Measurements from ENCODE around the gene PARP8.
"Not testable (repeated sequence)": the region's sequence is repeated elsewhere in the genome, so short reads cannot be mapped to it uniquely, and the experiment has no call there.

Gene PARP8, protein sequence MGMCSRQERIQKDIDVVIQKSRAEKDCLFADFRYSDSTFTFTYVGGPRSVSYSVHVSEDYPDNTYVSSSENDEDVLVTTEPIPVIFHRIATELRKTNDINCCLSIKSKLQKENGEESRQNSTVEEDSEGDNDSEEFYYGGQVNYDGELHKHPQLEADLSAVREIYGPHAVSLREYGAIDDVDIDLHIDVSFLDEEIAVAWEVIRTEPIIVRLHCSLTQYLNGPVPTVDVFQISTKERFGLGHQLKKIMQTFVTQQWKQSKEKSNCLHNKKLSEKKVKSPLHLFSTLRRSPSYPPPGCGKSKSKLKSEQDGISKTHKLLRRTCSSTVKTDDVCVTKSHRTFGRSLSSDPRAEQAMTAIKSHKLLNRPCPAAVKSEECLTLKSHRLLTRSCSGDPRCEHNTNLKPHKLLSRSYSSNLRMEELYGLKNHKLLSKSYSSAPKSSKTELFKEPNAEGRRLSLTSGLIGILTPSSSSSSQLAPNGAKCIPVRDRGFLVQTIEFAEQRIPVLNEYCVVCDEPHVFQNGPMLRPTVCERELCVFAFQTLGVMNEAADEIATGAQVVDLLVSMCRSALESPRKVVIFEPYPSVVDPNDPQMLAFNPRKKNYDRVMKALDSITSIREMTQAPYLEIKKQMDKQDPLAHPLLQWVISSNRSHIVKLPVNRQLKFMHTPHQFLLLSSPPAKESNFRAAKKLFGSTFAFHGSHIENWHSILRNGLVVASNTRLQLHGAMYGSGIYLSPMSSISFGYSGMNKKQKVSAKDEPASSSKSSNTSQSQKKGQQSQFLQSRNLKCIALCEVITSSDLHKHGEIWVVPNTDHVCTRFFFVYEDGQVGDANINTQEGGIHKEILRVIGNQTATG

DNA sequence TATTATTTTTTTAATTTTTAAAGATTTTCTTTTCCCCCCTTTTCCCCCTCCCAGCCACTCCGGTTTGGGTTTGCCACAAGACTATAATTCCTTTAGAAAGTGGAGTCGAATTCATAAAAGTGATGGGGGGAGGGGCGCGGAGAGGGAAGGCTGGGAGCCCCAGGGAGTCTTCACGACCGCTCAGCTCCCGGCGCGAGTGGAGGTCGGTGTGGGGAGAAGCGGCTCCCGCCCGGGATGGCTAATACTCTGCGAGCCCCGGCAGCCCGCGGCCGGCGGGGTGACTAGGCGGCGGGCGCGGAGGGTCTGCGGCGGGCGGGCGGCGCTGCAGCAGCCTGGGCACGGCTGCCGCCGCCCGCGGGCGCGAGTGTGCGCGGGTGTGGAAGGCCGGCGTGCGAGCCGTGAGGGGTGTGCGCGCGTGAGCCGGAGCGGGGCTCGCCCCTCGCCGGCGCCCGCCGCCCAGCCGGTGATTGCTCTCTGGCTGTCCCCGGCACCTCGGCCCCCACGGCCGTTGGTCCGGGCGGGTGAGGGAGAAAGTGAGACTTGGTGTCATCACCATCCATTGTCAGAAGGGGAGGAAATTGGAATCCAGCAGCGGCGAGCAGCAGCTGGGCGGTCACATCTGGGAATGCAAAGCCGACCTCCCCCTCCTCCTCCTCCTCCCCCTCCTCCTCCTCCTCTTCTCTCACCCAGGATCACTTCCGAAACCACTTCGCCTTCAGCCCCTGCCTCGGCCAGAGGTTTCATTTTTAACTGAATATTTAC lies at the start of gene PARP8:
TSS of gene PARP8 (plus strand) at position 377 of the 762 bp plus-strand sequence. CDS start 459 bp downstream, outside the sequence.
- peak; percentile 25 for DNase-seq

DNA sequence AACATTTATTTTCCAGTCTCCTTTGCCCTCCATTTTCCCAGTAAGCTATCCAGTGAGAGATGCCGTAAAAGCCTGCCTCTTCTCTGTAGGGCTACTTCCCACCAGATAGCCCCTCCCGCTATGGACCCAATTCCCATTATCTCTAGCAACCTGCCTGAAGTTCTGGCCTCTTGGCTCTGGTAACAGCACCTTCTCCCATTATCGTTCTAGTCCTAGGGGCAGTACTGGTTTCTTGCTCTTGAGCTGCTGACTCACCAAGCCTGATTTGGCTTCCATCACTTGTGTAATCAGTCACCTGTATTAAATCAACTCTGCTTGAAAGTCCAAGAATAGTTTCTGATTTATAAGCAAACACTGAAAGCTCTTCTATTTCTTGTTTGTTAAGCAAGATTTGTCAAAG lies 42.8 kb upstream of the PARP8 start:
- DNase-seq = no peak

DNA sequence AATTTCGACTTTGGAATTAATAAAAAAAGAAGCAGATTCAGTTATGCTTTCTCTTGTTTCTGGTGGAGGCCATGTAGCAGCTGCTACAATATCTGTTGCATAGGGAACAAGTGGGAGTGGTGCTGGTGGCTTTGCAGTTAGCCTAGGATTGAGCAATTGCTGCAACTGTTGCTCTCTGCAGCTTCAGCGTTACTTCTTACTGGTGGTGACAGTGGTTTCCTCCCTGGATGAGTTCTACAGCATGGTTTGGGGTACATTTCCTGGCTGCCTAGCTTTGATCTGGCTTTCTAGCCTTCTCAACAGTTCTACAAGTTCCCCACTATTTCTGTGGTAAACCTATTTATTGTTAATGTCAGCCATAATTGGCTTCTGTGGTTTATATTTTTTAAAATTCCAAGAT lies 31.6 kb upstream of the PARP8 start:
- peak; percentile 2 for DNase-seq

DNA sequence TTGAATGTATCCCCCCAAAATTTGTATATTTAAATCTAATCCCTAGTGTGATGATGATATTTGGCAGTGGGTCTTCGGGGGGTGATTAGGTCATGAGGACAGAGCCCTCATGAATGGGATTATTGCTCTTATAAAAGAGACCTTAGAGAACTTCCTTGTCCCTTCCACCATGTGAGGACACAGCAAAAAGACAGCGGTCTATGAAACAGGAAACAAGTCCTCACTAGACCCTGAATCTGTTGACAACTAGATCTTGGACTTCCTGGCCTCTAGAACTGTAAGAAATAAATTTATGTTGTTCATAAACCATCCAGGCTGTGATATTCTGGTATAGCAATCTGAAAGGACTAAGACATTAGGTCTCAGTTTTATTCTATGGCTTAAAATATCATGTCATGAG lies 28.9 kb upstream of the PARP8 start:
- not testable (repeated sequence) for DNase-seq

DNA sequence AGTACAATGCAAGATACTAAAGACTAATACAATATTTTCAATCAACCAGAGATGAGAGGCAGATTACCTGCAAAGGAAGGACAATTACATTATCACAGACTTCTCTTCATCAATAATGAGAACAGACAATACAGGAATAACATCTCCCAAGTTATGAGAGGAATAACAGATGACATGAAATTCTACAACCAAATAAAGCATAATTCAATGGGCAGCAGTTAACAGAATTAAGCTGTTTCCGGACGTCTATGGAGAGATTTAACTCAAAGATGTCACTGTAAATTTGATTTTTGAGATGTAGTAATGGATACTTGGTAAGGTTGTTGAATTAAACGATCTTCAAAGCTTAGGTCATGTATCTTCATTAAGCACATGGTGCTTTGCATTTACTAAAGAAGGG lies 19.8 kb upstream of the PARP8 start:
- DNase-seq = no peak

DNA sequence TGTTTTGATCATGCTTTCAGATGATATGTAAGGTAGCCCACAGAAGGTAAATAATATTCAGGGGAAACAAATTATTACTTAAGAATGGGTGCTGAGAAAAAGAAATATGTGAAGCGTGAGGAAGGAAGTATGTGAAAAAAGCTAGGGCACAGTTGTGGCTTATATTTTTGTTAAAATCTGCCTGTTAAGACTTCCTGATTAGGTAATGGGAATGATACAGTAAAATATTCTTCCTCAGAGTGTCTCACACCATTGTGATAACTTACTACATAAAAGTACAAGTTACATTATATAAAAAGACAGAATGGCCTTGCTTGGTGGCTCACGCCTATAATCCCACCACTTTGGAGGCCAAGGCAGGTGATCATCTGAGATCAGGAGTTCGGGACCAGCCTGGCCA lies 18.7 kb upstream of the PARP8 start:
- DNase-seq = no peak

DNA sequence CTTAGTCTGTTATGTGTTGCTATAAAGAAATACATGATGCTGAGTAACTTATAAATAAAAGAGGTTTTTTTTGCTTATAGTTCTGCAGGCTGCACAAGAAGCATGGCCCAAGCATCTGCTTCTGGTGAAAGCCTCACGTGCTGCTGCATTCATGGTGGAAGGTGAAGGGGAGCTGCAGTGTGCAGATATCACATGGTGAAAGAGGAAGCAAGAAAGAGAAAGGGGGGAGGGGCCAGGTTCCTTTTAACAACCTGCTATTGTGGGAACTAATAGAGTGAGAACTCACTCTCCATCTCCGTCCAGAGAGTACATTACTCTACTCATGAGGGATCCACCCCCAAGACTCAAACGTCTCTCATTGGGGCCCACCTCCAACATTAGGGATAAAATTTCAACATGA lies 12.5 kb upstream of the PARP8 start:
- no peak for DNase-seq

DNA sequence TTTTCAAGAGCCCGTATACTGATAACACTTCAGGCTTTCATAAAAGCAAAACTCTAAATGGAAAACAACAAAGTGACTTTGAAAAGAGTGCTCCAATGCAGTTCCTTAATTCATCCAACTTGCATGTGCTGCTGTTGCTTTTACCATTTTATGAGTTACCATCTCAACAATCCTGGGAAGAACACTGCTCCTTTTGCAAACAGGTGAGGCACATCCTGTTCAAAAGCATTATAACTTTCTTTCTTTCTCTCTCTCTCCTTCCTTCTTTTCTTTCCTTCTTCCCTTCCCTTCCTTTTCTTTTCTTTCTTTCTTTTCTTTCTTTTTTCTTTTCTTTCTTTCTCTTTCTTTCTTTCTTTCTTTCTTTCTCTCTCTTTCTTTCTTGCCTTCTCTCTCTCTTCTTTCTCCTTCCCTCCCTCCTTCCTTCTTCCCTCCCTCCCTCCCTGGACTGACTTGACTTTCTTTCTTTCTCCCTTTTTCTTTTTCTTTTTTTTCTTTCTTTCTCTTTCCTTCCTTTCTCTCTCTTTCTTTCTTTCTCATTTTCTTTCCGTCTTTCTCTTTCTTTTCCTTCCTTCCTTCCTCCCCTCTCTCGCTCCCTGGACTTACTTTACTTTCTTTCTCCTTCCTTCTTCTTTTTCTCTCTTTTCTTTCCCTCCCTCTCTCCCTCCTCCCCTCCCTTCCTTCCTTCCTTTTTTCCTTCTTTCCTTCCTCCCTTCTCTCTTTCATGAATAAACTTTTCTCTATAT lies 11.2 kb upstream of the PARP8 start:
- no peak for DNase-seq

DNA sequence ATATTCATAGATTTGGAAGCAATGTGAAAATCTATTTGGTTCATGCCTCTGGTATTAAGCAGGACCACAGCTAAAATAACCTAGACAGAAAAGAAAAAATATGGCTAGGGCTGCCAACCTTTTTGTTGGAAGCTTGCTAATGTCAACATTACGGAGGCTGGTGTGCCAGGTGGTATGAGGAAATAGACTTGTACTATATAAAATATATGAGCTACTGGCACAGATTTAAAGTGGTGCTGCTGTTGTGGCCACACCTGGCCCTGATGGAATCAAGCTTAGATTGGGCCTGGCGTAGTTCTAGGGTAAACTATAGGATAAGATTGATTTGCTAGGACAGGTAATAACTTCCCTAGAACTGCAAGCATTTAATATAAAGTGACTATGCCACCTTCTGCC lies 10.6 kb upstream of the PARP8 start:
- DNase-seq = no peak

DNA sequence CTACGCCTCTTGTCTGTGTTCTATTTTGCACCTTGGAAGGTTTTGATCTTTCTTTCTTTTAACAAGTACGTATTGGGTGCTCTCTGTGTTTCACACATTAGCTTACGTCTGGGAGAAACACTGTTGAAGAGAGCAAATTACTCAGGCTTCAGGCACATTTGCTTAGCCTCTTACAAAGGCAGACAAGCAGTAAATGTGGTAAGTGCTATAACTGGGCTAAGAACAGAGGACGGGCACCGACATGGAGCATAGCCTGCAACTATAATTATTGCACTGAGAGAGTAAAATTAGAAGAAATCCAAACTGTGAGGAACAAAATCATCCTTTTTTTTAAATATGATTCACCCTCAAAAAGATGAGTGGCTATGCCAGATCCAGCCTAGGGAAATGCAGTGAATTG lies 9.4 kb upstream of the PARP8 start:
- DNase-seq = no peak

DNA sequence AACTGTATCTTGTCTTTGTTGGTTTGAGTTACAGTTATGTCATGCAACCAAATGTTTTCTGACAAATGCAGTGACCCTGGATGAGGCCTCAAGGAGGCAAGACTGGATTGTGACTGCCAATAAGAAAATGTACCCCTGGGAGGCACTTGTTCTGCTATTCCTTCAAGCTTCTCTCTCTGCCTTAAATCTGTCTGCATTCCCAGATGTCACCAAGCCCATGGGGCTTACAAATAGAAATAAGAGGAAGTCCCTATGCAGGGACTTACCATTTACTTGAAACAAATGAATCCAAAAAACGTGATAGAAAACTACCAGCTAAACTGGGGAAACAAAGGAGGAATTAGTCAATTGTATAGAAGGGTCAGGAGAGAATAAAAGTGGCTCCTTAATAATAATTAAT lies 8.2 kb upstream of the PARP8 start:
- DNase-seq = no peak

DNA sequence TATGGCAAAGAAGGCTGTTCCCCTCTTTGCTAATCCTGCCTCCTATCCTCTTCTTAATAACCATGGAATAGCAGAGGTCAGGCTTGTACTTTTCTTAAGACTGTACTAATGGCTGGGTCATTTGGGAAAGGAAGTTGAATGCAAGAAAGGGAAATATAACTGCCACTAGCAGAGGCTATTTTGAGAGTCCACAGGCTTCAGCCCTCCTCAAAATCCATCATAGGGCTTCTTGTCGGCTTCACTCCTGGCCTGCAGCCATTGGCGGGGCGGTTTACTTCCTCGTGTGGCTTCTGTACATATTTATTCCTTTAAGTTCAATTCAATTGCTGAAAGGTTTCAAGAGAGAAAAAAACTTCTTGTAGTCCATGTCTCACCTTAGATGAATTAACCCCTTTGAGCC lies 2.8 kb upstream of the PARP8 start:
- DNase-seq = no peak

DNA sequence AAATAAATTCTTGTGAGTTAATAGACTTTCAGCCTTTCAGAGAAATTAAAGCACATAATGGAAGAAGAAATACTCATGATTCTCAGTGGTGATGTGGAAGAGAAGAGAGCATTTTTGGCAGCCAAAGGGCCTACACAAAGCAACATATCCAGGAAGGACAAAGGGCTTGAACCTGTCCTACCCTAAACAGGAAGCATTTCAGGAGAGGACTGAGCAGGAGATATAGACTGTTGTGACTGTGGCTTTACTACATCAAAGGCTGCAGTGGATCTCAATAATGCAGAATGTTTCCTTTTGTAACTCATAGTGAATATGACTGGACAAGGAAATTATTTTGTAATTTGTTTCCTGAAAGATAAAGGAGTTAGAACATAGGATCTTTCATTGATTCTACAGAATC lies 1.3 kb upstream of the PARP8 start:
- no peak for DNase-seq

DNA sequence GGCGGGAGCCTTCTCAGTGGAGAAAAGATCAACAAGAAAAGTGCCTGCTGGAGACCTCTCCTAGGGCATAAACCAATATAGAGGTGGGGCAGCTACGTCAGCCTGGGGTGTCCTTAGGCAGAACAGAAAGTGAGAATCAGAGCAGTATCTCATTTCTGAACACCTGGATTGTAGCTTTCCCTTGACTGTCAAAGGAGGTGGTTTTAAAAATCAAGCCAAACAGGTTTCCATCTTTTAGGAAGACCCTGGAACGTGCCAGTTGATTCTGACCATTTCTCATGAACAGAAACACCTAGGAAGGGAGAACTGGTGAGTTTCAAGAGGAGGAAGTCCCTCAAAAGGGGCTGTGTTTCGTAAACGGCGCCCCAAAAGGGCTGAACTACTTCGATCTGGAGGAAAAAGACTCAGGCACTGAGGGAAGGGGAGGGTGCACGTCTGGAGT lies 655 bp upstream of the PARP8 start:
- DNase-seq = peak; percentile 11

DNA sequence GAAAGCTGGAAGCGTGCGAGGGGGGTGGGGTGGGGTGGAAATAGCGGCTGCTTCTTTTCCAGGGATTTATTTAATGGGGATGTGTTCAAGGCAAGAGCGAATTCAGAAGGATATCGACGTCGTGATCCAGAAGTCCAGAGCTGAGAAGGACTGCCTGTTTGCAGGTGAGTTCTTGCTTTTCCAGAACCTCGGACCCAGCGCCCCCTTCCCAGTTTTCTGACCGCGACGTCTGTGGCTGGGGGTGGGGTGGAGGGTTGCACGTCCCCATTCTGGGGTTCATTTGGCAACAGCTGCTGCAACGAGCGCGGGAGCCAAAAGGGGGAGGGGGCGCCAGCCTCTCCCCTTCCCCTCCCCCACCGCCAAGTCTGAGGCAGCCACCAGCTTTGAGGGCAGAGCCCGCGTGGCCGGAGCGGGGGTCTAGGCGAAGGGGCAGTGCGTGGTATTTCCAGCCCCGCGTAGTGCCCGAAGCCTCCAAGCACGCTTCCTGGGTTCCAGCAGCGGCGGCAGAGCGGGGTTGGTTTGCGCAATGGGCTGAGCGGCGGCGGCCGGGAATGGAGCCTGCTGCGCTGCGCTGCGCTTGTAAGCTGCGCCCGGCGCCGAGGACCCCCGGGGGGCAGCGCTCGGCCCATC lies 701 bp downstream of the PARP8 start:
- peak; percentile 43 for DNase-seq

DNA sequence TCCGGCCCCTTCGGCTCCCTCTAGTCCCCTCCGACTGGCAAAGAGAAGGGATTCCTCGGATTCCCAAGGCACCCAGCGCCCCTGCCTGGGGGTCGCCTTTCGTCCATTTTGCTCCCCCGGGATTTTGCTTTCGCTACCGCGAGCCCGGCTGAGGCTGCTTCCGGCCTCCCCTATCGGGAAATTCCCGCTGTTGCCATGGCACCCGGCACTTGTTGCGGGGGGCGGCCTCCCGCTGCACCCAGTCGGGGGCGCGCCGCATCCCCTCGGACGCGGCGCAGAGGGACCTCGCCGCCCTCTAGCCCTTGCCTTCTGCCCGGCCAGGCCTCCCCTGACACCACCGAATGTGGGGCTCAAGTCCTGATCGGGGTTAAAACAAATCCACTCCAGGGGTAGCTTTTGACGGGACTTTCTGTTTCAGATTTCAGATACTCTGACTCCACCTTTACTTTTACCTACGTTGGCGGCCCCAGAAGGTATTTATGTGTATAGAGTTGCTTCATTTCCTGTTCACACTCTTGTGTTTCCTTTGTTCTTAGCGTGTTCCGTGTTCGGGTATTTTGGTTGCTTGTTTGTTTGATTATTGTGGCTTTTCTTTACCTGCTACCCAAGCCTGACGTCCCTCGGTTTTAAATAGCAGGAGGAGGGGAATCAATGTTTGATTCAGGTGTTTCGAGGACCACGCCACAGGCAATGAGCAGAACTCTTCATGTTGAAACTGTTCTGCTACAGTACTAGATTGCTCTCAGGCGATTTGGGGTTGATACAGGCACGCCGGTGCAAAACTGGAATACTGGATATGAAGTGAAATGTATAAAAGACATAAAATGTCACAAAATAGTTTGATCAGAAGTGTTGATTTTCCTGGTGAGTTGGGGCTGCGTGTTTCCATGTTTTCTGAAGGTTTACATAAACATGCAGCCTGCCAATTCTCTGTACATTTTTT lies 1.5 kb downstream of the PARP8 start:
- DNase-seq = peak; percentile 81

DNA sequence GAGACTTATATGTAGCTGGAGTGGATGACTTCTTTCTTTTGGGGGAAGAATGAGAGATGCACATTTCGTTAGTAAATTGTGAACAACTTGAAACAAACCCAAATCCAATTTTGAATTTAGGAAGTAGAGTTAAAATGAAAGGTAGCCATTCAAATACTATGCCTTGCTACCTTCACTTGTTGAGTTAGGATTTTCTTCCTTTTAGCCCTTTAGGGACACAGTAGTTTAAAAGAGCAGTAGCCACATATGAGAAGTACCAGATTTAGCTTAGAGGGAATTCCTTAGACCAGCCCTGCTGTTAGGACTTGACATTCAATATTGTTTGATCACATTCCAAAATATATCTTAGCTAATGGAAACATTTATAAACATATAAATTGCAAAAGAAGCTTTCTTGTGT lies 2.2 kb downstream of the PARP8 start:
- not testable (repeated sequence) for DNase-seq

DNA sequence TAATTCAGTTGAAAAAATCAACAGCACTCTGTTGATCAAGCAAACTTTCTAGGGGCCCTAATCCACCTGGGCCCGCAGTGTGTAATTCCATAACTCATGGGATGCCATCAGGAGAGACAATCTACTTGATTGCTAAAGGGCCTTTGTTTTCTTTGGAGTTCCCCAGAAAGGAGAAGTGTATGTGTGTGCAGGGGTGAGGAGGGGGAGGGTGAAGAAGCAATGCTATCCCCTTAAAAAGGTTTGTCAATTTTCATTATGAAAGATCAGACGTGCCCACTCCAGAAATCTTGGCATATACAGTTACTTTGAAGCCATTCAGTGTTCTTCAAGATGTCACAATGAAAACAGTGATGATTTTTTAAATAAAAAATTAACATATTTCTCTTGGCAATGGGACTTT lies 6.2 kb downstream of the PARP8 start:
- DNase-seq = no peak

DNA sequence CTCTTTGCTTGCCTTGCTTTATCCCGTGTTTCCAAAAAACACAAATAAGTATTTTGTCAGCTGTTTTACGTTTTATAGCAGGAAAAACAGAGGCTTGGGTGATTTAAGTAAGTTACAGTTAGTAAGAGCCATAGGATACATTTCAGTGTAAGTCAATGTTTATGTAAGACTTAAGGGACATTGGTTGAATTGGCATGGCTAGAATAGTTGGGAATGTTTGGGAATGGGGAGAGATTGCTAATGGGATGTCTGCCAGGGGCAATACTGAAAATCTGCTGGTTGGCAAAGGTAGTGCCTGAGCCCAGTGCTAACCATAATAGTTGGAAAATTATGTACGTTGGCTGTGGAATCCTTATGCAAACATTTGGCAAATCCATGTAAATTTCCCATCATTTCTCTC lies 7.0 kb downstream of the PARP8 start:
- not testable (repeated sequence) for DNase-seq

DNA sequence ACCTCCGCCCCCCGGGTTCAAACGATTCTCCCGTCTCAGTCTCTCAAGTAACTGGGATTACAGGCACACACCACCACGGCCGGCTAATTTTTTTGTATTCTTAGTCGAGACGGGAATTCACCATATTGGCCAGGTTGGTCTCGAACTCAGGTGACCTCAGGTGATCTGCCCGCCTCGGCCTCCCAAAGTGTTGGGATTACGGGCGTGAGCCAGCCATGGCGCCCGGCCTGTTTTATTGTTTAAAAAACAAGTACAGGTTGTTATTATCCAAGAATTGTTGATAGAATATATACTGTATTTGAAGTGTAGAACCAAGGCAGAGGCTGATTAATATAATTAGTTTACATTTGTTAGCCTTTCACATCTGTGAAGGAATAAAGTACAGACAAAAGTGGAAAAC lies 8.9 kb downstream of the PARP8 start:
- no peak for DNase-seq

DNA sequence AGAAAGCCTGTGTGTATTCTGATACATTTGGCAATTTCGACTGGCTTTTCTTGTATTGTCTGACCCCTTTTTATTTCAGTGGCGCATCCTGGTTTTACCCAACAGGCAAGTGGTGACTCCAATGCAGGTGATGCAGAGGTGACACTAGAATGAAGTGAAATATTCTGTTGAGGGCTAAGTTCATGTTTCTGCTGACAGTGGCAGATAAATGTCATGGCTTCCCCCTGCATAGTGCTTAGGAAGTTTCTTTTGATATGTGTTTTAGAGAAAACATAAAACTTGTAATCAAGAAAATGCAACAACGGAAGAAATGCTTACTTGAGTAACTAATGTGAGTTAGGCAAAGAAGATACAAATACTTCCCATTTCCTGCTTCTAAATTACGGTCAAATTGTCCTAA lies 13.1 kb downstream of the PARP8 start:
- DNase-seq = not testable (repeated sequence)

Data from stimulated activated CD4-positive, alpha-beta T cell treated with anti-CD3 and anti-CD28 coated beads, Interleukin-1b, Interleukin-23, amount 100 ng/mL, for 48 hours (primary cell).